GM19452 (cell line): ENCODE results near the gene MAN1C1.

ENCODE experiments used
- ATAC-seq: cut with Tn5 transposase; IDR thresholded peaks from one replicate; pipeline ENCODE4 v1.9.1; 2021; ENCODE audit not compliant: unreplicated experiment

The MAN1C1 gene

GRCh38 chr1:25774206-25774803 lies 157.7 kb downstream of the MAN1C1 start:
- no peak for ATAC-seq

GRCh38 chr1:25774921-25775771 lies 158.6 kb downstream of the MAN1C1 start:
- ATAC-seq, result no peak

DNA sequence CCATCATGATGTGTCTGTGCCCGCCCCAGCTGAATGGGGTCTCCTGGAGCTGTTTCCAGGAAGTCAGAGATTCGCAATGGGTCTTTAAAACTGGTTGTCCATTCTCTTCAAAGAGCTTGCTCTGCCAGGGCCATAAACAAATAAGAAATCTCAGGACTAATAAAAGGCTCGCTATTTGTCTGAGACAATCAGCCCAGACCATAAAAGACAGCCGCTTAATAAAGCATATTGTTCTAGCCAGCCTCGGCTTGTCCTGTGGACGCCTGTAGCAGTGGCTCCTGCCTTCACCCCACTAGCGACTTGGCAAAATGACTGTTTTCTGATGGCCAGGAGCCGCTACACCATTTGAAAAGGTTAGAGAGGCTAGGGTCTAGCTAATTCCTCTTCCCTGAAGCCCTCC lies 162.8 kb downstream of the MAN1C1 start:
- no peak for ATAC-seq

DNA sequence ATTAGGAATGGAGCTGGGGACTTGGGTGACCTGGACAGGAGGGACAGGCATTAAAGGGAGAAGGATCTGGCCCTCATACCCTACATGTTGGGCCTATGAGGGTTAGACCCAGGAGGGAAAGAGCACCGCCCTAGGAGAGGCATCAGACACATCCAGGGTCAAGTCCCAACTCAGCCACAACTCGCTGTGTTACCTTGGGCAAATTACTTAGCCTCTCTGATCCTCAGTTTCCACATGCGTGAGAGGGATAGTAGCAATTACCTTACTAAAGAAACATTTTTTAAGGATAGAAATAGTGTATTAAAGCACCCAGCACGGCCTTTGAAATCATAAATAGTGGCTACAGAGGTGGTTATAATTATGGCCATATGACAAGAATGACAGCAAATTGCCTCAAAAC lies 163.3 kb downstream of the MAN1C1 start:
- ATAC-seq, result no peak

DNA sequence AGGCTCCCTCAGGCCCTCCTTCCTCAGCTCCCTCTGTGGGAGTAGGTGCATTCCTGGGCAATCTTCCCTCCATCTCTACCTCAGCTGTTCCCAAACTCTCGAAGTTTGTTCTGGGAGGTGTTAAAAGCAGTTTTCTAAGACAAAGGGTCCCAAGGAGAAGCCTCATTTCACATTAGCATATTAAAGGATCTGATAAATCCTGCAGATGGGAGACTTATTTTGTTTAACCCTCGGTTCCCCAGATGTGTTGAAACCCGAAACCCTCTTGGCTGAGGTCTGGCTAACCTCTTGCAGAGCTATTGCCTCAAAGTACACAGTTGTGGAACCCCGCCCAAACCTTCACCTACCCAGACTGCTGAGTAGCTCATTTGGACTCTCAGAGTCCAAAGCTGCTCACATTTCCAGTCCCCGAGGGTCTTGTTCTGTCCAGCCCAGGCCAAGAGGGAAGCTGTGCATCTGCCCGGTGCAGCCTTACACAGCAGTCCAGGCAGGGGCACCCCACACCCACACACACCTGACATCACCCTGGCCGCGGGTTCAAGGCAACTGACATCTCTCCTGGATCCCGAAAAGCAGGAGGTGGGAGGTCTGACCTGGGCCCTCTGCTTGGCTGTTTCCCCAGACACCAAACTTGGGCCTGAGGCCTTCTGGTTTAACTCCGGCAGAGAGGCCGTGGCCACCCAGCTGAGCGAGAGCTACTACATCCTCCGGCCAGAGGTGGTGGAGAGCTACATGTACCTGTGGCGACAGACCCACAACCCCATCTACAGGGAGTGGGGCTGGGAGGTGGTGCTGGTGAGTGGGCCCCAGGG lies 163.9 kb downstream of the MAN1C1 start:
- no peak for ATAC-seq

DNA sequence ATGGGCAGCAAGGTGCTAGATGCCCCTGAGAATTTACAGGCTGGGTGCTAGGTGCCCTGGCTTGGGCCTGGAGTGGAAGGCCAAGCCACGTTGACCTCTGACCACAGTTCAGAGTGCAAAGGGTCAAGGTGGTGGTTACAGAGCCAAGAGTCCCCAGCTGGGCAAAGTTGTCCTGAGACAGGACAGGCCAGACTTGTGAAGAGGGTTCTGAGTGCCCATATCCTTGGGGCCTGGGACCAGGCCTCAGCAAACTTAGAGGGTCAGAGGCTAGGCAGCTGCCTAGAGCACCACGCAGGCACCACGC lies 164.5 kb downstream of the MAN1C1 start:
- ATAC-seq, result no peak

GRCh38 chr1:25782608-25783201 lies 166.1 kb downstream of the MAN1C1 start:
- ATAC-seq, result no peak

GRCh38 chr1:25784575-25785051 lies 168.0 kb downstream of the MAN1C1 start:
- no peak for ATAC-seq

DNA sequence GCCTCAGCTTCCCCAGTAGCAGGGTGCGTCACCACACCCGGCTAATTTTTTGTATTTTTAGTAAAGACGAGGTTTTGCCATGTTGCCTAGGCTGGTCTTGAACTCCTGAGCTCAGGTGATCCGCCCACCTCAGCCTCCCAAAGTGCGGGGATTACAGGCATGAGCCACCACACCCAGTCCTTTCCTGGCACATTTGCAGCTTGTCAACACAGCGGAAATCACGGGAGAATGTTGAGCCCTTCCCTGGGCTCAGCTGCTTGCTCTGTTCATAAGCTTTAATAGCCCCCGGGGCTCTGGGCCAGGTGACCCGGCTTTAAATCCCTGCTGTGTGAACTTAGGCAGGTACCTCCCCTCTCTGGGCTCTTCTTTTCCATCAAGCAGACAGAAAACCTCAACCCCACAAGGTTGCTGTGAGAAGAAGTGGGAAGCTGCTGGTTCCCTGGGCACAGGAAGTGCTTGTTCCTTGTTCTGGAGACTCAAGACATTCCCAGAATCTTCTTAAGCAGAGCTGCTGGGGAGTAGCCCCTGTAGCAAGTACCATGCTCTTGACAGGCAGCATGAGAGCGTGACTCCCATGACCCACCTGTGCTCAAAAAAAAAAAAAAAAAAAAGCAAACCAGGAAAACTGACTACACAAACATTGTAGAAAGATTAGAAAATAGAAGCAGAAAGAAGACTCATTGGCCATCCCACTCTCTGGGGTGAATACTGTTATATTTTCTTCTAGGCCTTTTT lies 168.9 kb downstream of the MAN1C1 start:
- no peak for ATAC-seq

DNA sequence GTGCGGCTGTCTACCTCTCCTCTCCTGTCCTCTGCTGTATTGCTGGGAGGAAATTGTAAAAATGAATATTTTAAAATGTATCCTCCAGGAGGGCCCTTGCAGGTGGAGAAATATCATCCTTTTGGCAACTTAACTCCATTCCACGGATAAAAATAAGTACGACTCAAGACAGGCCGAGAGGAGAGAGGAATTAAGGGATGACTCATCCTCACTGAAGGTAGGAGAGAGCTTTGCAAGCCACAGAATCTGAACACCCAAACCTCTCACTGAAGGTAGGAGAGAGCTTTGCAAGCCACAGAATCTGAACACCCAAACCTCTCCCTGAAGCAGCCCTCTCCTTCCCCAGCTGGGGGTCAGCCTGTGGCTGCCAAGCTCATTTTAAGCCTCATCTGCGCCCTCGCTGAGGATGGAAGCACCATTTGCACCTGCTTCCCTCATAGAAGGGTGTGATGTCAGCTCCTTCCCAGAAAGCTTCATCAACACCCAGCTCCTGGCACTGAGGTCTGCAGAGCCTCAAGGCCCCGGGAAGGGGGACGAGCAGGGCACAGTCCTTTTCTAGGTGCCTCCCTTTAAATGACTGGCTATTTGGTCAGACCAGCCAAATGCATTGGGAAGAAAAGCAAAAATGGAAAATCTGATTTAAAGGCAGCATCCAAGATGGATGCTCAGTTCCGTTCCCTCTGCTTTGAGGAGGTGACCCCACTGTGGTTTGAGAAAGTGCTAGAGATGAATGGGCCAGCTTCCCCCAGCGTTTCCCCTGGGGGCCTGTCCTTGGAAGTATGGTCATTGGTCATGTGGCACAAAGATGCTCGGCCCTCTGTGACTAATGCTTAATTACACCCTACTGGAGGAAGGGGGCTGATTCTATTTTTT lies 170.5 kb downstream of the MAN1C1 start:
- no peak for ATAC-seq

GRCh38 chr1:25787760-25788166 lies 171.2 kb downstream of the MAN1C1 start:
- no peak for ATAC-seq

DNA sequence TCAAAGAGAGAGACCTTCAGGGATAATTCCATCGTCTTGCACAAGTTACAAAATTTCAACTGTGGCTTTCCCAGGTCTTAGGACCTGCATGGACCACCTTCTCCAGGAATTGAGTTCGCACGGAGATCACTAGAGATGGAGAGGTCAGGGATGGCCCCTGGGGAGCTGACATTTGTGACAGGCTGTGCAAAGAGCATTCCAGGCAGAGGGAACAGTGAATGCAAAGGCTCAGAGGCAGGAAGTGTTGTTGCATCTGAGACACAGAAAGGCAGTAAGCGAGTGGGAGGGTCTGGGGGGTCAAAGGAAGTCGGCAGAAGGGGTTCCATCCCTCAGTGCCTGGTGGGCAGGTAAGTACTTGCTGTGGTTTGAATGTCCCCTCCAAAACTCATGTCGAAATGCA lies 173.9 kb downstream of the MAN1C1 start:
- no peak for ATAC-seq

DNA sequence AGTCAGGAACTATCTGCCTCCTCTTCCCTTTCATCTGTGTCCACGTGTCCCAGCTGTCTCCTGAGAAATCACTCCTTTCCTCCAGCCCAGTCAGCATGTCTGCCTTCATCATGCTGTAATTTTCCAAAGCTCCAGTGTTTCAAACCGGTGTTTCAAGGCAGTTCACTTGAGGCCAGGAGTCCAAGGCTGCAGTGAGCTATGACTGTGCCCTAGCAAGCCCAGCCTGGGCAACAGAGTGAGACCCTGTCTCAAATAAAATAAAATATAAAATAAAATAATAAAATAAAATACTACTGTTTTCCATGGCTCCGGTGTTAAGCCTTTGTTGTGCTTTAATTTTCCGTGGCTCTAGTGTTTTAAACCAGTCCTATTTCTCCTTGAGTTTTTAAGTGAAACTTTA lies 175.5 kb downstream of the MAN1C1 start:
- ATAC-seq, result no peak

DNA sequence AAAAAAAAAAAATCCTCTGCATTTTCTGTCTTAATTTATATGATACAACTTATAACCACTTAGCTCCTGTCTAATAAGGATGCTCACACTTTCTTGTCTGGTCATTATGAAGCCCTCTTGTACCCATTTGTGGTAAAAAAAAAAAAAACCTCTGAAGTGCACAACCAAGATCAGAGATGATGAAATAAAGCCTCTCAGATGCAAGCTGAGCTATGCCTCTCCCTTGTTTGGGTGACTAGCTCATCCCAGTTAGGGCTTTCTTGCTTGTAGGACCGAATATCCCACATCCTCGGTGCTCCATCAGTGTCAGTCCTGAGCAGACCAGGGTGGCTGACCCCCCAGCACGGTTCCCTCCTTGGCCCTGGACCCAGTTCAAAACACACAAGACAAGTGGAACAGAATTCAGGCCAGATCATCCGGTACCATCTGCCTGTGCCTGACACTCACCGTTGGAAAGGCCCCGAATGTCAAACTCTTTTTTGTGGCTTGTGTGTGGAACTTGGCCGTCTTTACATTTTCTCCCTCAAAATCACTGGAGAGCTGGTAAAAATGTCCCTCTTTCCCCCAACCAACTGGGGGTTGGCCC lies 177.1 kb downstream of the MAN1C1 start:
- no peak for ATAC-seq

DNA sequence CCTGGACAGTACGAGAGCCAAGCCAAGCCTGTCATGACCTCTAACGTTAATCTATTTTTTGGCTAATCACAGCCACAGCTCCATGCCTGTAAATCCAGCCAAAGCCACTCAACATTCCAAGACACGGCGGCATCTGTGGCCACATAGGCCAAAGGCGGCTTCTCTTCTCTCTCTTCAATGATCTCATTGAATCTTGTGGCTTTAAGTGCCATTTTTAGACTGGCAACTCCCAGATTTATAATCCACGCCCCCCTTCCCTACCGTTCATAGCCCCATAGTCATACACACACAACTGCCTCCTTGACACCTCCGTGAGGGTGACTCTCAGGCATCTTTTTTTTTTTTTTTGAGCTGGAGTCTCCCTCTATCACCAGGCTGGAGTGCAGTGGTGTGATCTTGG lies 177.7 kb downstream of the MAN1C1 start:
- no peak for ATAC-seq

- ATAC-seq, result no peak
Measured at GRCh38 chr1:25795211-25795610, 178.6 kb downstream of the MAN1C1 start.

- no peak for ATAC-seq
Measured at GRCh38 chr1:25795946-25796810, 179.6 kb downstream of the MAN1C1 start.

- no peak for ATAC-seq
Measured at GRCh38 chr1:25796811-25797458, 180.3 kb downstream of the MAN1C1 start.
